Thyroid gland (tissue), 4 donors: ENCODE measurements around the gene CHTF18.

ENCODE experiments used
- CTCF ChIP-seq, 6 experiments: fragments of 200-600 bp in 3 of 6; fragments of 450-650 bp in 3 of 6; sonication (generic) in 3 of 6; IDR thresholded peaks; one replicate each; pipeline ENCODE4 v1.5.1; 2016 to 2019; ENCODE audit warnings: antibody characterized with exemption in 6 of 6, mild to moderate bottlenecking in 2 of 6, inconsistent platforms in 1 of 6, moderate library complexity in 1 of 6
- POLR2A ChIP-seq, 2 donors: fragments of 450-650 bp; IDR thresholded peaks; one replicate each; pipeline ENCODE4 v1.6.1; 2017; ENCODE audit warnings: antibody characterized with exemption in 2 of 2, mild to moderate bottlenecking in 2 of 2, moderate library complexity in 1 of 2

GRCh38 chr16:751152-752006 lies 37.0 kb upstream of the CHTF18 start:
- TF ChIP-seq POLR2A (IDR thresholded peaks at IDR 0.05) (no peak), CTCF (IDR thresholded peaks at IDR 0.05) (no peak)
